NB4 (cell line): Measurements from ENCODE around the gene CNTN4.

ENCODE experiments used
- CTCF ChIP-seq: IDR thresholded peaks from one replicate; pipeline ENCODE4 v1.5.1; 2012; ENCODE audit warnings: low read depth, low read length
- MAX ChIP-seq: IDR thresholded peaks from 2 replicates; pipeline ENCODE4 v1.6.1; 2011; ENCODE audit warnings: low read depth, low read length
- POLR2A ChIP-seq: IDR thresholded peaks from 2 replicates; pipeline ENCODE4 v1.6.1; 2011; ENCODE audit warnings: mild to moderate bottlenecking; ENCODE audit not compliant: insufficient read length; ENCODE audit errors: extremely low read depth

DNA sequence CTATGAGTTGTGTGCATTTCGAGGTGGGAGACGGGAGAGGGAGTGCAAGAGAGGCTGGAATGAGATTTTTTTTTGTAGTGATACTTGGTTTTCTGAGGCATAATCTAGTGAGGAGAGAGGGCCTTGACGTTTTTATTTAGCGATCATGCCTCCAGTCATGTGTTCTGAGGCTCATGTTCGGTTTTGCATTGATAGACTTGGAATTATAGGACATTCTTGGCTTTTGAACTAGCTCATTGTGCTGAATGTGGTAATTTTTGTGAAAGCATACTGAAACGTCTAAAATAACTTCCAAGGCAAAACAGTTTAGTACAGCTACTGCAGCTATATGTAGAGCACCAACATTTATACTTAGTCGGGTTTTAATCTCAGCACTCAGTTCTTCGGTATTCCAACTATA, 408.1 kb downstream of the CNTN4 start:
- TF ChIP-seq CTCF, result no peak
- no peak for TF ChIP-seq POLR2A
- TF ChIP-seq MAX, result no peak
